Vagina (tissue), 2 donors: Measurements from ENCODE around the gene ARHGAP19. TPM values are rescaled to one million over a fixed set of nuclear protein-coding genes. Genes with fewer than 3 reads are reported as not detected.

Experiments used
- DNase-seq, 2 donors: peaks; one replicate each; pipeline ENCODE4 v3.0.0-alpha.2; 2017; ENCODE audit errors: extremely low spot score in 2 of 2
- H3K27ac ChIP-seq: fragments of 200-600 bp; sonication (generic); one replicate; pipeline ENCODE4 v1.5.1; 2019
- H3K27me3 ChIP-seq: fragments of 200-600 bp; sonication (generic); one replicate; pipeline ENCODE4 v1.5.1; 2019
- H3K36me3 ChIP-seq, 2 donors: fragments of 200-600 bp; sonication (generic); one replicate each; pipeline ENCODE4 v1.5.1; 2017 to 2019
- H3K4me1 ChIP-seq: fragments of 200-600 bp; sonication (generic); one replicate; pipeline ENCODE4 v1.5.1; 2019
- H3K4me3 ChIP-seq, 2 donors: fragments of 200-600 bp; sonication (generic); 1 replicate in 1 of 2; 2 replicates in 1 of 2; pipeline ENCODE4 v1.5.1; 2016 to 2019
- H3K9me3 ChIP-seq: fragments of 200-600 bp; sonication (generic); one replicate; pipeline ENCODE4 v1.5.1; 2019
- POLR2A ChIP-seq, 2 donors: fragments of 450-650 bp; IDR thresholded peaks; one replicate each; pipeline ENCODE4 v1.6.1; 2017; ENCODE audit warnings: antibody characterized with exemption in 2 of 2, mild to moderate bottlenecking in 2 of 2, moderate library complexity in 2 of 2
- POLR2AphosphoS5 ChIP-seq, 2 donors: sonication (generic); formaldehyde crosslinking; IDR thresholded peaks; one replicate each; pipeline ENCODE4 v1.9.0; 2017; ENCODE audit warnings: antibody characterized with exemption in 2 of 2, mild to moderate bottlenecking in 2 of 2, low read depth in 1 of 2; ENCODE audit not compliant: insufficient read depth in 1 of 2
- intact Hi-C: fragments of 100-400 bp; cut with DNase I; formaldehyde crosslinking; loops from one replicate; pipeline ENCODE4 v1.15.1; 2023
- total RNA-seq: library from RNA; depleted of rRNA; stranded (reverse); fragments of >200 nt; gene quantifications from one replicate; pipeline ENCODE4 v1.2.3, GENCODE V29; 2016
- TF ChIP-seq, protein P1 (sequence below), 3 experiments: fragments of 450-650 bp in 2 of 3; fragments of 200-600 bp in 1 of 3; sonication (generic) in 1 of 3; IDR thresholded peaks; one replicate each; pipeline ENCODE4 v1.5.1; 2017 to 2019; ENCODE audit warnings: antibody characterized with exemption in 3 of 3, mild to moderate bottlenecking in 2 of 3, moderate library complexity in 2 of 3

The ARHGAP19 gene
- total RNA-seq, 1 donor from 2014 or later: 3.9 TPM

DNA sequence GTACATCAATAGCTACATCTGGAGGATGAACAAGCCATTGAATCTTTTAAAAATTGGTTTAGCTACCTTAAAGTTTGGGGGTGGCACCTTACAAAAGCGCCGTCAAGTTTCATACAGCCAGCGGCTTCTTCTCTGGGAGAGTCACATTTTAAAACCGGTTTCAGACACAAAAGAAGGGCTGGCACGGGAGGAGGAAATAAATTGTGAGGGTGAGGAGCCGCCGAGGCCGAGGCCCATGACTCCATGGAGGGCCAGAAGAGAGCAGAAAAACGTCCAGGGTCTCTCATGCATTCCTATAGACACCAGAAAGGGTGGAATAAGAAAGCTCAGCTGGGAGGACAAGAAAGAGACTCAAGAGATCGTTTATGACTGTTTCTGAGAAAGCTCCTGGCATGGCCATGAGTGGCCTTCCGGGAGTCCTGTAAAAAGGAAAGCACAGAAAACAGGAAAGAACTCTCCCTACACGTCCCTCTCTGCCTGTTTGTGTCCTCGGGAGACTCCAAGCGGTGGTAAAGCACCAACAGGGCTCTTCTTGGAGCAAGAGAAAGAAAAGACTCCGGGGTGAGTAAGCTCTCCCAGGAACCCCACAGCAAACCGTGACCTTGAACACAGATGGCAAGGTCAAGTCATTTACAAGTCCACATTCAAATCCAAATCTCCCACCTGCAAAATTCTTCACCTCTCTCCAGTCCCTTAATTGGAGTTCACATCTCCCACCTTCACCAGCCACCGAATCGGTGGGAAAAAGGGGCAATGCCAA is 40.3 kb upstream of the ARHGAP19 start:
- H3K36me3 ChIP-seq: no peaks in the 10 kb centered on the region
- peak overlapping the region; percentile 75 to 79 for H3K4me3 ChIP-seq
- no peak for DNase-seq
- no peaks in the 10 kb centered on the region for H3K9me3 ChIP-seq
- H3K27ac ChIP-seq: peak overlapping the region; percentile 94
- no peaks in the 10 kb centered on the region for H3K27me3 ChIP-seq
- intact Hi-C loops: loop anchor here (5.0 kb wide), 2 partner anchors 40 to 55 kb away; partner anchors contain the start of gene ARHGAP19
- H3K4me1 ChIP-seq: peaks cover 70% of the 10 kb centered on the region
- peak in 1 of 2 donors; percentile 62 for TF ChIP-seq POLR2AphosphoS5 (IDR thresholded peaks at IDR 0.05; ENCODE audit: insufficient read depth in 1 of 2, low read depth in 1 of 2)
- TF ChIP-seq POLR2A (IDR thresholded peaks at IDR 0.05): no peak
- TF ChIP-seq, protein P1, sequence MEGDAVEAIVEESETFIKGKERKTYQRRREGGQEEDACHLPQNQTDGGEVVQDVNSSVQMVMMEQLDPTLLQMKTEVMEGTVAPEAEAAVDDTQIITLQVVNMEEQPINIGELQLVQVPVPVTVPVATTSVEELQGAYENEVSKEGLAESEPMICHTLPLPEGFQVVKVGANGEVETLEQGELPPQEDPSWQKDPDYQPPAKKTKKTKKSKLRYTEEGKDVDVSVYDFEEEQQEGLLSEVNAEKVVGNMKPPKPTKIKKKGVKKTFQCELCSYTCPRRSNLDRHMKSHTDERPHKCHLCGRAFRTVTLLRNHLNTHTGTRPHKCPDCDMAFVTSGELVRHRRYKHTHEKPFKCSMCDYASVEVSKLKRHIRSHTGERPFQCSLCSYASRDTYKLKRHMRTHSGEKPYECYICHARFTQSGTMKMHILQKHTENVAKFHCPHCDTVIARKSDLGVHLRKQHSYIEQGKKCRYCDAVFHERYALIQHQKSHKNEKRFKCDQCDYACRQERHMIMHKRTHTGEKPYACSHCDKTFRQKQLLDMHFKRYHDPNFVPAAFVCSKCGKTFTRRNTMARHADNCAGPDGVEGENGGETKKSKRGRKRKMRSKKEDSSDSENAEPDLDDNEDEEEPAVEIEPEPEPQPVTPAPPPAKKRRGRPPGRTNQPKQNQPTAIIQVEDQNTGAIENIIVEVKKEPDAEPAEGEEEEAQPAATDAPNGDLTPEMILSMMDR (IDR thresholded peaks at IDR 0.05): no peak

DNA sequence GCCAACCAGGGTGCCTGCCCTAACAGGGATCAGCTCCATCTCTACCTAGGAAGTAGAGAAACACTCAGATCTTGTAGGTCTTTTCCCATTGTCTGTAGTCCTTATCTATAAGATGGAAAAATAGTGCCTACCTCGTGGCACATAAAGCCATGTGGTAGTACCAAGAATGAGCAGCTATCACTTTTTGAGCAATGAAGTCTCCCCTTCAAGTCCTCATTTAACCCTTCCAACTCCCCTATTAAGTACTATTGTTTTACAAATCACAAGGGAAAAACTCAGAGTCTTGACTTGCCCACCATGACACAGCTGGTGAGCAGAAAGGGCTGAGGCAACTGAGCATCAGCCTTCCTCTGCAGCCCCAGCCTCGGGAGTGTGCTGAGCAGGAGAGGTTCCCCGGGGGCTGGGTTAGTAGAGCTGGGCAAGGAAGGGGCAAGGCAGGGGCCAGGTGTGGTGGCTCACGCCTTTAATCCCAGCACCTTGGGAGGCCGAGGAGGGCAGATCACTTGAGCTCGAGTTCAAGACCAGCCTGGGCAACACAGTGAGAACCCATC is 38.8 kb upstream of the ARHGAP19 start:
- no peak for DNase-seq
- intact Hi-C loops: loop anchor here (5.0 kb wide), 2 partner anchors 39 to 54 kb away; partner anchors contain the start of gene ARHGAP19
- TF ChIP-seq POLR2A (IDR thresholded peaks at IDR 0.05): no peak
- no peak for TF ChIP-seq POLR2AphosphoS5 (IDR thresholded peaks at IDR 0.05; ENCODE audit: insufficient read depth in 1 of 2, low read depth in 1 of 2)
- TF ChIP-seq, protein P1 (IDR thresholded peaks at IDR 0.05): no peak
- no peak overlapping the region for H3K27ac ChIP-seq
- H3K36me3 ChIP-seq: no peaks in the 10 kb centered on the region
- H3K9me3 ChIP-seq: no peaks in the 10 kb centered on the region
- H3K4me1 ChIP-seq: peaks cover 55% of the 10 kb centered on the region
- H3K27me3 ChIP-seq: no peaks in the 10 kb centered on the region
- peak overlapping the region; percentile 75 to 79 for H3K4me3 ChIP-seq

DNA sequence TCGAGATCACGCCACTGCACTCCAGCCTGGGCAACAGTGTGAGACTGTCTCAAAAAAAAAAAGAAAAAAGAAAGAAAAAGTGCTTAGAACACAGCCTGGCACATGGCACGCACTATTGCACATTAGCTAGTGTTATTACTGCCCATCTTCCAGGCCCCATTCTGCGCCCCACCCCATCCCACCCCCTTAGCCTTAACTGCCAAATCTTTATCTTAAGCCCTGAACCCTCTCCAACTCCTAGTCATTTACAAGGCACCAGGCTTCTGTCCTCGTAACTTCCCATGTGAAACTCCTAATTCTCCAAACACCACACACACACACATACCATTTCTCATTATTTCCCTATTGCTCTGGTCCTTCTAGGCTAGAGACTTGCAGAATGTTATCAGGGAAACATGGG is 37.3 kb upstream of the ARHGAP19 start:
- TF ChIP-seq POLR2A (IDR thresholded peaks at IDR 0.05) (no peak), POLR2AphosphoS5 (IDR thresholded peaks at IDR 0.05; ENCODE audit: insufficient read depth in 1 of 2, low read depth in 1 of 2) (no peak)
- TF ChIP-seq, protein P1 (IDR thresholded peaks at IDR 0.05): no peak
- no peak overlapping the region for H3K27ac ChIP-seq
- intact Hi-C loops: loop anchor here (5.0 kb wide), 2 partner anchors 37 to 52 kb away; partner anchors contain the start of gene ARHGAP19
- no peaks in the 10 kb centered on the region for H3K27me3 ChIP-seq
- no peak for DNase-seq
- H3K4me1 ChIP-seq: peaks cover 43% of the 10 kb centered on the region
- no peaks in the 10 kb centered on the region for H3K36me3 ChIP-seq
- no peak overlapping the region for H3K4me3 ChIP-seq
- H3K9me3 ChIP-seq: no peaks in the 10 kb centered on the region

GRCh38 chr10:97328646-97329453 is 36.4 kb upstream of the ARHGAP19 start:
- DNase-seq: no peak
- H3K9me3 ChIP-seq: no peaks in the 10 kb centered on the region
- no peak overlapping the region for H3K4me3 ChIP-seq

More at GRCh38 chr10:97328646-97329453, 36.4 kb upstream of the ARHGAP19 start:
- intact Hi-C loops: no loop called here
- no peak overlapping the region for H3K27ac ChIP-seq
- no peak for TF ChIP-seq POLR2A (IDR thresholded peaks at IDR 0.05)
- TF ChIP-seq POLR2AphosphoS5 (IDR thresholded peaks at IDR 0.05; ENCODE audit: insufficient read depth in 1 of 2, low read depth in 1 of 2): no peak
- TF ChIP-seq, protein P1 (IDR thresholded peaks at IDR 0.05): no peak
- no peaks in the 10 kb centered on the region for H3K27me3 ChIP-seq
- H3K4me1 ChIP-seq: peaks cover 43% of the 10 kb centered on the region
- no peaks in the 10 kb centered on the region for H3K36me3 ChIP-seq
